Pancreas (tissue), 10 donors: Measurements from ENCODE around the gene SERINC5. TPM values are rescaled to one million over a fixed set of nuclear protein-coding genes. Genes with fewer than 3 reads are reported as not detected.

Experiments
- ATAC-seq, 4 donors: fragments of 200-7000 bp; cut with Tn5 transposase; one replicate each; pipeline versions ENCODE4 v1.8.0 to v1.9.1; 2020; ENCODE audit warnings: mild to moderate bottlenecking in 4 of 4, moderate library complexity in 4 of 4
- DNase-seq, 6 donors: peaks; one replicate each; pipeline ENCODE4 v3.0.0-alpha.2; 2020
- FAIRE-seq: peaks from 2 replicates; lab custom pipeline; 2012; peaks lifted over from hg19 to GRCh38; lab: Jason Lieb, UNC
- H3K27ac ChIP-seq, 4 donors: fragments of 200-600 bp; sonication (generic); 1 replicate in 3 of 4; 2 replicates in 1 of 4; pipeline versions ENCODE4 v1.5.0 to v1.8.0; 2020
- H3K27me3 ChIP-seq, 4 donors: fragments of 200-600 bp; one replicate each; pipeline ENCODE4 v1.8.0; 2021
- H3K36me3 ChIP-seq, 3 donors: fragments of 200-600 bp; sonication (generic) in 1 of 3; one replicate each; pipeline versions ENCODE4 v1.5.0 to v1.8.0; 2020 to 2021
- H3K4me1 ChIP-seq, 3 donors: fragments of 200-600 bp; one replicate each; pipeline ENCODE4 v1.8.0; 2021
- H3K4me3 ChIP-seq, 4 donors: fragments of 200-600 bp; sonication (generic) in 2 of 4; one replicate each; pipeline versions ENCODE4 v1.5.0 to v1.8.0; 2020 to 2021
- H3K9me3 ChIP-seq, 4 donors: fragments of 200-600 bp; one replicate each; pipeline ENCODE4 v1.8.0; 2021
- CTCF ChIP-seq, 4 donors: fragments of 200-600 bp; sonication (generic) in 3 of 4; IDR thresholded peaks; one replicate each; pipeline versions ENCODE4 v1.5.0 to v1.8.0; 2021; ENCODE audit warnings: antibody characterized with exemption in 4 of 4
- WGBS, 2 donors: extraction: QIAGEN DNeasy Blood & Tissue Kit; methylation state at CpG; one replicate each; pipeline ENCODE4 v1.1.7; 2013; 5-methylcytosine and 5-hydroxymethylcytosine counted together
- intact Hi-C, 3 donors: fragments of 100-400 bp; cut with DNase I; formaldehyde crosslinking; loops; one replicate each; pipeline versions ENCODE4 v1.11.1 to v1.14.2; 2022
- polyA plus RNA-seq, 2 donors: library from polyadenylated mRNA; stranded (reverse); fragments of 200-250 nt; gene quantifications; one replicate each; pipeline ENCODE4 v1.2.3, GENCODE V29; 2013
- total RNA-seq, 6 donors: library from RNA; stranded (reverse); fragmentation: NEBNext Ultra II Directional in 4 of 6; extraction: Animal tissue kit (Norgen Biotek cat#: 25700) in 4 of 6; gene quantifications; one replicate each; pipeline versions ENCODE4 v1.2.1 to v1.2.4, GENCODE V29; 2021 to 2023
- donor health status: healthy with polysubstance abuse.
- donor health status: DM: no; HTN: no; CAD: no; lungs with moderate emphysema.
- donor health status: DM: no; HTN: no; CAD: no.
- donor health status: control.
- donor health status: control.
- donor health status: Bipolar disorder and iron deficiency.
- donor health status: DM: yes; HTN: yes; CAD: no.
- donor health status: DM: no; HTN: no; CAD: no.
- donor health status: DM: no; HTN: no; CAD: no.
- donor health status: DM: yes; HTN: yes; CAD: no.

SERINC5 gene
- total and polyA plus RNA-seq, 8 donors = 3.7 to 43.2 (median 14.8) TPM

GRCh38 chr5:80194468-80194867, 61.4 kb downstream of the SERINC5 start:
- ATAC-seq (no peak), DNase-seq (no peak), FAIRE-seq (no peak)
- no peak for TF ChIP-seq CTCF (IDR thresholded peaks at IDR 0.05)
- Histone ChIP-seq H3K4me3 (no peak overlapping the region), H3K4me1 (peaks cover 0 to 31% (median 29%) of the 10 kb centered on the region in 3 donors), H3K36me3 (no peaks in the 10 kb centered on the region), H3K27ac (peak overlapping the region in 1 of 4 donors; percentile 65), H3K9me3 (no peaks in the 10 kb centered on the region), H3K27me3 (no peaks in the 10 kb centered on the region)
- 85 to 88% methylated on average over 4 of the region's 4 CpGs for WGBS, 2 donors
- intact Hi-C loops = no loop called here

GRCh38 chr5:80193401-80193800, 62.4 kb downstream of the SERINC5 start:
- WGBS, 2 donors = 8 to 13% methylated on average over 7 of the region's 7 CpGs
- DNase-seq (no peak), ATAC-seq (peak; percentile 19 to 43 (median 39)), FAIRE-seq (no peak)
- peak overlapping the region in 2 of 4 donors; percentile 34 to 65 for H3K27ac ChIP-seq
- H3K36me3 ChIP-seq = no peaks in the 10 kb centered on the region
- no peaks in the 10 kb centered on the region for H3K9me3 ChIP-seq
- peaks cover 0 to 31% (median 29%) of the 10 kb centered on the region in 3 donors for H3K4me1 ChIP-seq
- no peak overlapping the region for H3K4me3 ChIP-seq
- no peaks in the 10 kb centered on the region for H3K27me3 ChIP-seq
- intact Hi-C loops = no loop called here
- no peak for TF ChIP-seq CTCF (IDR thresholded peaks at IDR 0.05)

- Histone ChIP-seq H3K4me1 (peaks cover 0 to 33% (median 30%) of the 10 kb centered on the region in 3 donors), H3K27ac (peak overlapping the region in 2 of 4 donors; percentile 34 to 65), H3K36me3 (no peaks in the 10 kb centered on the region), H3K9me3 (no peaks in the 10 kb centered on the region), H3K4me3 (no peak overlapping the region), H3K27me3 (no peaks in the 10 kb centered on the region)
- TF ChIP-seq CTCF (IDR thresholded peaks at IDR 0.05) = no peak
- FAIRE-seq (no peak), DNase-seq (no peak), ATAC-seq (peak; percentile 46 to 77 (median 63))
- intact Hi-C loops = no loop called here
- 47 to 51% methylated on average over 11 of the region's 11 CpGs for WGBS, 2 donors
Measured at GRCh38 chr5:80192507-80193241, 63.2 kb downstream of the SERINC5 start.

- Histone ChIP-seq H3K4me1 (peaks cover 5 to 40% (median 37%) of the 10 kb centered on the region in 3 donors), H3K36me3 (no peaks in the 10 kb centered on the region), H3K4me3 (no peak overlapping the region), H3K27me3 (no peaks in the 10 kb centered on the region), H3K9me3 (no peaks in the 10 kb centered on the region), H3K27ac (peak overlapping the region in 2 of 4 donors; percentile 34 to 65)
- no peak for TF ChIP-seq CTCF (IDR thresholded peaks at IDR 0.05)
- ATAC-seq (peak in 3 of 4 donors; percentile 34 to 44 (median 43)), DNase-seq (no peak), FAIRE-seq (no peak)
- intact Hi-C loops = no loop called here
- WGBS, 2 donors = 59 to 73% methylated on average over 4 of the region's 4 CpGs
Measured at GRCh38 chr5:80191991-80192398, 63.9 kb downstream of the SERINC5 start.

- no peak for ATAC-seq
- DNase-seq = no peak
- Histone ChIP-seq H3K4me3 (no peak overlapping the region), H3K4me1 (peaks cover 10 to 46% (median 43%) of the 10 kb centered on the region in 3 donors), H3K27ac (peak overlapping the region in 1 of 4 donors; percentile 34), H3K36me3 (no peaks in the 10 kb centered on the region), H3K9me3 (no peaks in the 10 kb centered on the region), H3K27me3 (no peaks in the 10 kb centered on the region)
- WGBS, 2 donors = 72 to 75% methylated on average over 4 of the region's 4 CpGs
- intact Hi-C loops = no loop called here
- TF ChIP-seq CTCF (IDR thresholded peaks at IDR 0.05) = no peak
- no peak for FAIRE-seq
Measured at GRCh38 chr5:80191397-80191796, 64.5 kb downstream of the SERINC5 start.
